Neural cell (in vitro differentiated cells): Measurements from ENCODE around the gene ZNF521.

Source experiments
- EP300 ChIP-seq: fragments of 450-650 bp; conservative IDR thresholded peaks from 2 replicates; pipeline ENCODE4 v1.6.1; 2014; ENCODE audit warnings: antibody characterized with exemption, mild to moderate bottlenecking, moderate library complexity; ENCODE audit not compliant: poor library complexity, severe bottlenecking
- EZH2 ChIP-seq: fragments of 200-600, 300-800 bp; shearing (Covaris generic), sonication (generic); IDR thresholded peaks from 2 replicates; pipeline ENCODE4 v1.6.1; 2014; ENCODE audit warnings: antibody characterized with exemption, low read length, borderline replicate concordance, mild to moderate bottlenecking; ENCODE audit not compliant: insufficient read depth, poor library complexity, severe bottlenecking
- RAD21 ChIP-seq: fragments of 450-650 bp; conservative IDR thresholded peaks from 2 replicates; pipeline ENCODE4 v1.6.1; 2014; ENCODE audit warnings: antibody characterized with exemption, mild to moderate bottlenecking, moderate library complexity
- TAF1 ChIP-seq: IDR thresholded peaks from 2 replicates; pipeline ENCODE4 v1.6.1; 2012; ENCODE audit warnings: low read depth
- TF ChIP-seq, protein P1 (sequence below): fragments of 450-650 bp; IDR thresholded peaks from 2 replicates; pipeline ENCODE4 v1.5.1; 2014; ENCODE audit warnings: antibody characterized with exemption, mild to moderate bottlenecking, moderate library complexity; ENCODE audit not compliant: poor library complexity, severe bottlenecking

DNA sequence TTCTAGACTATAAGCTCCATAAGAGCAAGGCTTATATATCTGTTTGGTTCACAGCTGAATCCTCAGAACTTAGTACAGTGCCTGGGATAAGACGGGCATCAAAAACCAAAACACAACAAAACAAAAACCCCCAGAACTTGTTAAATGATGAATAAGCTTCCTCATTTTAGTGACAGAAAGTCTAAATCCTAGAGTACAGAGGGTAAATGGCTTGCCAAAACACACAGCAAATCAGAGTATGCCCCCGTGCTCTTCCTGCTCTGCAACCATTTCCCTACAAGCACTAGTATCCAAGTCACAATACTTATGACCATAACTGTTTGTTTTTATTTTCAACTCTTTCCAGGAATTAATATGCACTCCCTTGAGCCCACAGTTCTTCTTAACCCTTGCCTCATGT is 10.1 kb downstream of the ZNF521 start:
- TF ChIP-seq, protein P1, sequence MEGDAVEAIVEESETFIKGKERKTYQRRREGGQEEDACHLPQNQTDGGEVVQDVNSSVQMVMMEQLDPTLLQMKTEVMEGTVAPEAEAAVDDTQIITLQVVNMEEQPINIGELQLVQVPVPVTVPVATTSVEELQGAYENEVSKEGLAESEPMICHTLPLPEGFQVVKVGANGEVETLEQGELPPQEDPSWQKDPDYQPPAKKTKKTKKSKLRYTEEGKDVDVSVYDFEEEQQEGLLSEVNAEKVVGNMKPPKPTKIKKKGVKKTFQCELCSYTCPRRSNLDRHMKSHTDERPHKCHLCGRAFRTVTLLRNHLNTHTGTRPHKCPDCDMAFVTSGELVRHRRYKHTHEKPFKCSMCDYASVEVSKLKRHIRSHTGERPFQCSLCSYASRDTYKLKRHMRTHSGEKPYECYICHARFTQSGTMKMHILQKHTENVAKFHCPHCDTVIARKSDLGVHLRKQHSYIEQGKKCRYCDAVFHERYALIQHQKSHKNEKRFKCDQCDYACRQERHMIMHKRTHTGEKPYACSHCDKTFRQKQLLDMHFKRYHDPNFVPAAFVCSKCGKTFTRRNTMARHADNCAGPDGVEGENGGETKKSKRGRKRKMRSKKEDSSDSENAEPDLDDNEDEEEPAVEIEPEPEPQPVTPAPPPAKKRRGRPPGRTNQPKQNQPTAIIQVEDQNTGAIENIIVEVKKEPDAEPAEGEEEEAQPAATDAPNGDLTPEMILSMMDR, result no peak
- TF ChIP-seq EP300, result no peak
- no peak for TF ChIP-seq EZH2
- no peak for TF ChIP-seq RAD21
- TF ChIP-seq TAF1, result no peak
